GM23338 (cell line): ENCODE results near the gene DDX27. TPM values are rescaled to one million over a fixed set of nuclear protein-coding genes. Genes with fewer than 3 reads are reported as not detected.
A peak's percentile ranks its signal among the peaks of the same experiment; 100 is the strongest.

Experiments
- ATAC-seq: fragments of 200-7000 bp; cut with Tn5 transposase; 3 replicates; pipeline ENCODE4 v1.9.1; 2020
- DNase-seq: peaks from one replicate; pipeline ENCODE4 v3.0.0-alpha.2; 2015; ENCODE audit warnings: low spot score
- H2AFZ ChIP-seq: fragments of 200-600 bp; sonication (generic); 2 replicates; pipeline ENCODE4 v1.8.0; 2016; ENCODE audit warnings: antibody characterized with exemption, mild to moderate bottlenecking, moderate library complexity
- H3F3A ChIP-seq: fragments of 200-600 bp; sonication (generic); replicated peaks from 2 replicates; pipeline ENCODE4 v1.8.0; 2017; ENCODE audit warnings: antibody characterized with exemption, mixed run types, low read depth
- H3K27ac ChIP-seq: fragments of 200-600 bp; sonication (generic); 2 replicates; pipeline ENCODE4 v1.6.1; 2016; ENCODE audit warnings: low read depth
- H3K27me3 ChIP-seq: fragments of 200-600 bp; sonication (generic); 2 replicates; pipeline ENCODE4 v1.8.0; 2016; ENCODE audit warnings: mild to moderate bottlenecking, mixed run types, moderate library complexity; ENCODE audit not compliant: insufficient read depth
- H3K36me3 ChIP-seq: fragments of 200-600 bp; sonication (generic); 2 replicates; pipeline ENCODE4 v1.8.0; 2016; ENCODE audit warnings: mild to moderate bottlenecking; ENCODE audit not compliant: insufficient read depth
- H3K4me1 ChIP-seq: fragments of 200-600 bp; sonication (generic); 2 replicates; pipeline ENCODE4 v1.8.0; 2016; ENCODE audit warnings: mild to moderate bottlenecking, moderate library complexity; ENCODE audit not compliant: insufficient read depth
- H3K4me2 ChIP-seq: fragments of 200-600 bp; sonication (generic); 2 replicates; pipeline ENCODE4 v1.7.1; 2017; ENCODE audit warnings: mixed run types
- H3K4me3 ChIP-seq: fragments of 200-600 bp; sonication (generic); 2 replicates; pipeline ENCODE4 v1.6.1; 2016; ENCODE audit warnings: mixed run types
- H3K79me2 ChIP-seq: fragments of 200-600 bp; sonication (generic); replicated peaks from 2 replicates; pipeline ENCODE4 v1.8.0; 2017; ENCODE audit warnings: mild to moderate bottlenecking; ENCODE audit not compliant: insufficient read depth
- H3K9me2 ChIP-seq: fragments of 200-600 bp; sonication (generic); 2 replicates; pipeline ENCODE4 v1.8.0; 2017; ENCODE audit not compliant: insufficient read depth
- H4K20me1 ChIP-seq: fragments of 200-600 bp; sonication (generic); replicated peaks from 2 replicates; pipeline ENCODE4 v1.8.0; 2017; ENCODE audit warnings: mild to moderate bottlenecking; ENCODE audit not compliant: insufficient read depth
- H3K27ac Mint-ChIP-seq: 2 replicates; pipeline ENCODE4 v1.8.0; 2020; ENCODE audit warnings: inconsistent platforms, mild to moderate bottlenecking, moderate library complexity, mixed read lengths
- H3K27me3 Mint-ChIP-seq: 3 replicates; pipeline ENCODE4 v1.8.0; 2022; ENCODE audit warnings: low read depth, mild to moderate bottlenecking, moderate library complexity, mixed read lengths, inconsistent platforms; ENCODE audit not compliant: insufficient read depth, poor library complexity
- H3K36me3 Mint-ChIP-seq: 3 replicates; pipeline ENCODE4 v1.8.0; 2021; ENCODE audit warnings: low read depth, mild to moderate bottlenecking, inconsistent platforms, moderate library complexity, mixed read lengths
- H3K4me1 Mint-ChIP-seq: 3 replicates; pipeline ENCODE4 v1.8.0; 2020; ENCODE audit warnings: mild to moderate bottlenecking, inconsistent platforms, mixed read lengths
- H3K4me3 Mint-ChIP-seq: 3 replicates; pipeline ENCODE4 v1.8.0; 2021; ENCODE audit warnings: moderate library complexity, mild to moderate bottlenecking, inconsistent platforms, mixed read lengths
- H3K9me3 Mint-ChIP-seq: 3 replicates; pipeline ENCODE4 v1.8.0; 2020; ENCODE audit warnings: moderate library complexity, mild to moderate bottlenecking, inconsistent platforms, mixed read lengths
- CREB1 ChIP-seq: fragments of 250-450 bp; sonication (Bioruptor Pico); IDR thresholded peaks from 2 replicates; pipeline ENCODE4 v1.5.0; 2020; ENCODE audit warnings: low read depth, mild to moderate bottlenecking, moderate library complexity
- EZH2 ChIP-seq: fragments of 200-600 bp; sonication (generic); IDR thresholded peaks from one replicate; pipeline ENCODE4 v1.8.0; 2017; ENCODE audit warnings: antibody characterized with exemption, mild to moderate bottlenecking, low read depth; ENCODE audit not compliant: unreplicated experiment
- NANOG ChIP-seq: IDR thresholded peaks from 2 replicates; pipeline ENCODE4 v1.6.1; 2016; ENCODE audit warnings: antibody characterized with exemption, borderline replicate concordance
- POLR2AphosphoS5 ChIP-seq: IDR thresholded peaks from 2 replicates; pipeline ENCODE4 v1.6.1; 2016; ENCODE audit warnings: antibody characterized with exemption, low read depth
- STAT1 ChIP-seq: IDR thresholded peaks from one replicate; pipeline ENCODE4 v1.6.1; 2016; ENCODE audit warnings: antibody characterized with exemption; ENCODE audit not compliant: unreplicated experiment
- ZNF114 ChIP-seq: fragments of 250-450 bp; sonication (Bioruptor Pico); IDR thresholded peaks from 2 replicates; pipeline ENCODE4 v1.5.0; 2020; ENCODE audit warnings: mild to moderate bottlenecking, moderate library complexity
- ZNF331 ChIP-seq: fragments of 250-450 bp; sonication (Bioruptor Pico); IDR thresholded peaks from 2 replicates; pipeline ENCODE4 v1.5.0; 2020; ENCODE audit warnings: low read depth, mild to moderate bottlenecking, moderate library complexity
- polyA plus RNA-seq: library from polyadenylated mRNA; unstranded; fragments of >200 nt; fragmentation: Nextera tagmentation; extraction: Ambion mirVana; gene quantifications from 2 replicates; pipeline ENCODE4 v1.2.1, GENCODE V29; 2016
- total RNA-seq: library from RNA; depleted of rRNA; stranded (reverse); fragments of >200 nt; shearing (Covaris generic); gene quantifications from 2 replicates; pipeline ENCODE4 v1.2.3, GENCODE V29; 2014
- TF ChIP-seq, protein P1 (sequence below): IDR thresholded peaks from one replicate; pipeline ENCODE4 v1.6.1; 2018; ENCODE audit warnings: antibody characterized with exemption; ENCODE audit not compliant: unreplicated experiment
- TF ChIP-seq, protein P2 (sequence below), 2 experiments: fragments of 200-600 bp in 1 of 2; sonication (generic) in 1 of 2; conservative IDR thresholded peaks; 2 replicates each; pipeline versions ENCODE4 v1.5.1 to v1.6.1; 2016 to 2017; ENCODE audit warnings: antibody characterized with exemption in 2 of 2, low read depth in 2 of 2, mild to moderate bottlenecking in 2 of 2, moderate library complexity in 1 of 2

Gene DDX27
- total and polyA plus RNA-seq, 2 experiments from 2014 or later: 53.3 to 81.3 TPM

DNA sequence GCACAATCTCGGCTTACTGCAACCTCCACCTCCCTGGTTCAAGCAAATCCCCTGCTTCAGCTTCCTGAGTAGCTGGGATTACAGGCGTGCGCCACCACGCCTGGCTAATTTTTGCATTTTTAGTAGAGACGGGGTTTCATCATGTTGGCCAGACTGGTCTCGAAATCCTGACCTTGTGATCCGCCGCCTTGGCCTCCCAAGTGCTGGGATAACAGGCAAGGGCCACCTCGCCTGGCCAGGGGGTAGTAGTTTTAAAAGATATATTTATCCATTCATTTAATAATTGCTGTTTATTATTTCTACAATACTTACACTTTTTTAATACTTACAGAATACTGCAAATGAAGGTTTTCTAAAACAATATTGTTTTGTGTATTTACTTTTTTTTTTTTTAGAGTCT, 15.5 kb upstream of the DDX27 start:
- TF ChIP-seq POLR2AphosphoS5: no peak
- no peak for TF ChIP-seq ZNF114 (CRISPR knock-in tag)
- TF ChIP-seq ZNF331 (CRISPR knock-in tag): no peak
- TF ChIP-seq NANOG: no peak
- TF ChIP-seq EZH2: no peak
- TF ChIP-seq, protein P1, sequence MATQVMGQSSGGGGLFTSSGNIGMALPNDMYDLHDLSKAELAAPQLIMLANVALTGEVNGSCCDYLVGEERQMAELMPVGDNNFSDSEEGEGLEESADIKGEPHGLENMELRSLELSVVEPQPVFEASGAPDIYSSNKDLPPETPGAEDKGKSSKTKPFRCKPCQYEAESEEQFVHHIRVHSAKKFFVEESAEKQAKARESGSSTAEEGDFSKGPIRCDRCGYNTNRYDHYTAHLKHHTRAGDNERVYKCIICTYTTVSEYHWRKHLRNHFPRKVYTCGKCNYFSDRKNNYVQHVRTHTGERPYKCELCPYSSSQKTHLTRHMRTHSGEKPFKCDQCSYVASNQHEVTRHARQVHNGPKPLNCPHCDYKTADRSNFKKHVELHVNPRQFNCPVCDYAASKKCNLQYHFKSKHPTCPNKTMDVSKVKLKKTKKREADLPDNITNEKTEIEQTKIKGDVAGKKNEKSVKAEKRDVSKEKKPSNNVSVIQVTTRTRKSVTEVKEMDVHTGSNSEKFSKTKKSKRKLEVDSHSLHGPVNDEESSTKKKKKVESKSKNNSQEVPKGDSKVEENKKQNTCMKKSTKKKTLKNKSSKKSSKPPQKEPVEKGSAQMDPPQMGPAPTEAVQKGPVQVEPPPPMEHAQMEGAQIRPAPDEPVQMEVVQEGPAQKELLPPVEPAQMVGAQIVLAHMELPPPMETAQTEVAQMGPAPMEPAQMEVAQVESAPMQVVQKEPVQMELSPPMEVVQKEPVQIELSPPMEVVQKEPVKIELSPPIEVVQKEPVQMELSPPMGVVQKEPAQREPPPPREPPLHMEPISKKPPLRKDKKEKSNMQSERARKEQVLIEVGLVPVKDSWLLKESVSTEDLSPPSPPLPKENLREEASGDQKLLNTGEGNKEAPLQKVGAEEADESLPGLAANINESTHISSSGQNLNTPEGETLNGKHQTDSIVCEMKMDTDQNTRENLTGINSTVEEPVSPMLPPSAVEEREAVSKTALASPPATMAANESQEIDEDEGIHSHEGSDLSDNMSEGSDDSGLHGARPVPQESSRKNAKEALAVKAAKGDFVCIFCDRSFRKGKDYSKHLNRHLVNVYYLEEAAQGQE: no peak
- TF ChIP-seq CREB1 (CRISPR knock-in tag): no peak
- TF ChIP-seq STAT1: no peak
- Histone ChIP-seq H3K36me3 (no peaks in the 10 kb centered on the region), H4K20me1 (no peaks in the 10 kb centered on the region), H3K4me1 (no peaks in the 10 kb centered on the region), H3K79me2 (no peaks in the 10 kb centered on the region), H3K27ac (no peak overlapping the region), H3F3A (no peaks in the 10 kb centered on the region), H3K4me3 (no peak overlapping the region), H3K27me3 (no peaks in the 10 kb centered on the region), H3K9me2 (no peaks in the 10 kb centered on the region), H2AFZ (no peak overlapping the region), H3K4me2 (no peak overlapping the region)
- ATAC-seq: no peak
- peaks cover 4% of the 10 kb centered on the region; the same call in 1 of the 3 replicates for H3K9me3 Mint-ChIP-seq
- peaks cover 1% of the 10 kb centered on the region for H3K27me3 Mint-ChIP-seq
- H3K27ac Mint-ChIP-seq: no peak overlapping the region
- H3K4me1 Mint-ChIP-seq: no peaks in the 10 kb centered on the region
- H3K4me3 Mint-ChIP-seq: no peak overlapping the region
- DNase-seq: no peak
- no peaks in the 10 kb centered on the region for H3K36me3 Mint-ChIP-seq

DNA sequence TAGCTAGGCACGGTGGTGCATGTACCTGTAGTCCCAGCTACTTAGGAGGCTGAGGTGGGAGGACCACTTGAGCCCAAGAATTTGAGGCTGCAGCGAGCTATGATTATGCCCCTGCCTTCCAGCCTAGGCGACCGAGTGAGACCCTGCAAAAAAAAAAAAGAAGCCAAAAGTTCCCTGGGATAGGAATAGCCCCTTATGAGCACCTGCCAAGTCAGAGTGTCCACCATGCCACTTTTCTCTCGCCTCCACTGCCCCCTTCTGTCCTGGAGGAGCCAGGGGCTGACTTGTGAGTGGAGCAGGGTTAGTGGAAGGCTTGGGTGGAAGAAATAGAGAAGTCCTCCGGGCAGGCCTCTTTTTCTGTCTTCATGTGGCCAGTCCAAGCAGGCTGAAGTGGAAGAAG, 12.1 kb upstream of the DDX27 start:
- Histone ChIP-seq H2AFZ (no peak overlapping the region), H3K27ac (no peak overlapping the region), H3K27me3 (no peaks in the 10 kb centered on the region), H3K4me1 (no peaks in the 10 kb centered on the region), H3K36me3 (no peaks in the 10 kb centered on the region), H3K9me2 (peaks cover 1% of the 10 kb centered on the region; the same call in 1 of the 2 replicates), H3K4me3 (no peak overlapping the region), H3K4me2 (no peak overlapping the region), H3F3A (no peaks in the 10 kb centered on the region), H3K79me2 (no peaks in the 10 kb centered on the region), H4K20me1 (no peaks in the 10 kb centered on the region)
- Mint-ChIP-seq H3K4me1 (no peaks in the 10 kb centered on the region), H3K9me3 (peaks cover 6% of the 10 kb centered on the region; the same call in 2 of the 3 replicates), H3K27ac (no peak overlapping the region), H3K4me3 (no peak overlapping the region), H3K27me3 (no peaks in the 10 kb centered on the region), H3K36me3 (no peaks in the 10 kb centered on the region; the same call in 2 of the 3 replicates)
- ATAC-seq (peak; percentile 92), DNase-seq (peak; percentile 64)
- no peak for TF ChIP-seq ZNF114 (CRISPR knock-in tag)
- TF ChIP-seq, protein P2, sequence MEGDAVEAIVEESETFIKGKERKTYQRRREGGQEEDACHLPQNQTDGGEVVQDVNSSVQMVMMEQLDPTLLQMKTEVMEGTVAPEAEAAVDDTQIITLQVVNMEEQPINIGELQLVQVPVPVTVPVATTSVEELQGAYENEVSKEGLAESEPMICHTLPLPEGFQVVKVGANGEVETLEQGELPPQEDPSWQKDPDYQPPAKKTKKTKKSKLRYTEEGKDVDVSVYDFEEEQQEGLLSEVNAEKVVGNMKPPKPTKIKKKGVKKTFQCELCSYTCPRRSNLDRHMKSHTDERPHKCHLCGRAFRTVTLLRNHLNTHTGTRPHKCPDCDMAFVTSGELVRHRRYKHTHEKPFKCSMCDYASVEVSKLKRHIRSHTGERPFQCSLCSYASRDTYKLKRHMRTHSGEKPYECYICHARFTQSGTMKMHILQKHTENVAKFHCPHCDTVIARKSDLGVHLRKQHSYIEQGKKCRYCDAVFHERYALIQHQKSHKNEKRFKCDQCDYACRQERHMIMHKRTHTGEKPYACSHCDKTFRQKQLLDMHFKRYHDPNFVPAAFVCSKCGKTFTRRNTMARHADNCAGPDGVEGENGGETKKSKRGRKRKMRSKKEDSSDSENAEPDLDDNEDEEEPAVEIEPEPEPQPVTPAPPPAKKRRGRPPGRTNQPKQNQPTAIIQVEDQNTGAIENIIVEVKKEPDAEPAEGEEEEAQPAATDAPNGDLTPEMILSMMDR (conservative IDR thresholded peaks at IDR 0.05; ENCODE audit: low read depth in 2 of 2): peak; percentile 62 to 78
